ENCODE results near the gene METTL24.
A peak's percentile ranks its signal among the peaks of the same experiment; 100 is the strongest.

METTL24 gene

GRCh38 chr6:110217266-110217665 lies 140.9 kb downstream of the METTL24 start:
- peaks cover 12% of the 10 kb centered on the region for H3K36me3 ChIP-seq (replicated peaks)
- in situ Hi-C loops (cut with HindIII; ENCODE audit: low pct_ligation_motif_present, low sequenced_read_pairs) = no loop called here
- no peaks in the 10 kb centered on the region for H3K27me3 ChIP-seq (replicated peaks)
- no peak for TF ChIP-seq CTCF (IDR thresholded peaks at IDR 0.05; ENCODE audit: low read depth, low read length, missing control alignments)
- peak; percentile 4 for DNase-seq
- no peak overlapping the region for H3K4me3 ChIP-seq (ENCODE audit: low read depth, low read length)
- H3K27ac ChIP-seq = no peak overlapping the region

GRCh38 chr6:110216140-110216539 lies 142.0 kb downstream of the METTL24 start:
- no peak for DNase-seq
- TF ChIP-seq CTCF (IDR thresholded peaks at IDR 0.05; ENCODE audit: low read depth, low read length, missing control alignments) = no peak
- peaks cover 16% of the 10 kb centered on the region for H3K36me3 ChIP-seq (replicated peaks)
- H3K27me3 ChIP-seq (replicated peaks) = no peaks in the 10 kb centered on the region
- H3K4me3 ChIP-seq (ENCODE audit: low read depth, low read length) = no peak overlapping the region
- in situ Hi-C loops (cut with HindIII; ENCODE audit: low pct_ligation_motif_present, low sequenced_read_pairs) = no loop called here
- no peak overlapping the region for H3K27ac ChIP-seq

- no peak for TF ChIP-seq CTCF (IDR thresholded peaks at IDR 0.05; ENCODE audit: low read depth, low read length, missing control alignments)
- Histone ChIP-seq H3K27me3 (replicated peaks) (no peaks in the 10 kb centered on the region), H3K27ac (no peak overlapping the region), H3K36me3 (replicated peaks) (peaks cover 16% of the 10 kb centered on the region), H3K4me3 (ENCODE audit: low read depth, low read length) (no peak overlapping the region)
- in situ Hi-C loops (cut with HindIII; ENCODE audit: low pct_ligation_motif_present, low sequenced_read_pairs) = no loop called here
- no peak for DNase-seq
Measured at GRCh38 chr6:110214338-110214737, 143.8 kb downstream of the METTL24 start.

GRCh38 chr6:110211753-110212152 lies 146.4 kb downstream of the METTL24 start:
- no peak overlapping the region for H3K27ac ChIP-seq
- H3K4me3 ChIP-seq (ENCODE audit: low read depth, low read length) = no peak overlapping the region
- no peaks in the 10 kb centered on the region for H3K27me3 ChIP-seq (replicated peaks)
- no peak for DNase-seq
- in situ Hi-C loops (cut with HindIII; ENCODE audit: low pct_ligation_motif_present, low sequenced_read_pairs) = no loop called here
- TF ChIP-seq CTCF (IDR thresholded peaks at IDR 0.05; ENCODE audit: low read depth, low read length, missing control alignments) = no peak
- H3K36me3 ChIP-seq (replicated peaks) = peaks cover 13% of the 10 kb centered on the region

GRCh38 chr6:110207652-110208051 lies 150.5 kb downstream of the METTL24 start:
- DNase-seq = no peak
- Histone ChIP-seq H3K4me3 (ENCODE audit: low read depth, low read length) (no peak overlapping the region), H3K27me3 (replicated peaks) (no peaks in the 10 kb centered on the region), H3K27ac (no peak overlapping the region), H3K36me3 (replicated peaks) (peaks cover 9% of the 10 kb centered on the region)
- in situ Hi-C loops (cut with HindIII; ENCODE audit: low pct_ligation_motif_present, low sequenced_read_pairs) = no loop called here
- TF ChIP-seq CTCF (IDR thresholded peaks at IDR 0.05; ENCODE audit: low read depth, low read length, missing control alignments) = no peak

- Histone ChIP-seq H3K27me3 (replicated peaks) (no peaks in the 10 kb centered on the region), H3K36me3 (replicated peaks) (no peaks in the 10 kb centered on the region), H3K4me3 (ENCODE audit: low read depth, low read length) (no peak overlapping the region), H3K27ac (no peak overlapping the region)
- DNase-seq = no peak
- in situ Hi-C loops (cut with HindIII; ENCODE audit: low pct_ligation_motif_present, low sequenced_read_pairs) = no loop called here
- no peak for TF ChIP-seq CTCF (IDR thresholded peaks at IDR 0.05; ENCODE audit: low read depth, low read length, missing control alignments)
Measured at GRCh38 chr6:110201151-110201884, 156.8 kb downstream of the METTL24 start.
